H1 (cell line): ENCODE data around the gene SPRR1A. TPM values are rescaled to one million over a fixed set of nuclear protein-coding genes. Genes with fewer than 3 reads are reported as not detected.

Experiments used
- CTCF ChIA-PET: fragments of 300-600 bp; sonication (Branson Sonifier 250); formaldehyde crosslinking; loops from one replicate; lab custom pipeline; 2021; ENCODE audit not compliant: partially characterized antibody; lab: Charles Lee
- POLR2A ChIA-PET: fragments of 300-600 bp; sonication (Branson Sonifier 250); formaldehyde crosslinking; loops from one replicate; lab custom pipeline; 2021; ENCODE audit warnings: inconsistent platforms; ENCODE audit not compliant: partially characterized antibody; lab: Charles Lee
- DNase-seq, 2 experiments: peaks; one replicate each; pipeline versions ENCODE4 v3.0.0 to v3.0.0-alpha.2; 2010 to 2022; ENCODE audit warnings: low spot score in 2 of 2, low read depth in 1 of 2, mixed read lengths in 1 of 2
- FAIRE-seq: peaks from 2 replicates; lab custom pipeline; 2011; peaks lifted over from hg19 to GRCh38; lab: Jason Lieb, UNC
- H2AFZ ChIP-seq: 2 replicates; pipeline ENCODE4 v1.8.1; 2012; ENCODE audit warnings: low read length, inconsistent platforms
- H2AK5ac ChIP-seq: 2 replicates; pipeline ENCODE4 v1.6.1; 2013; ENCODE audit warnings: low read depth, low read length
- H2BK120ac ChIP-seq: replicated peaks from 2 replicates; pipeline ENCODE3; 2013; ENCODE audit warnings: low read depth, low read length, inconsistent platforms
- H2BK12ac ChIP-seq: 2 replicates; pipeline ENCODE4 v1.6.1; 2013; ENCODE audit warnings: low read depth, low read length
- H2BK15ac ChIP-seq: 2 replicates; pipeline ENCODE4 v1.6.1; 2013; ENCODE audit warnings: low read length
- H2BK20ac ChIP-seq: 2 replicates; pipeline ENCODE4 v1.6.1; 2013; ENCODE audit warnings: low read length
- H2BK5ac ChIP-seq: 2 replicates; pipeline ENCODE4 v1.6.1; 2013; ENCODE audit warnings: low read depth, low read length
- H3K14ac ChIP-seq: 2 replicates; pipeline ENCODE4 v1.6.1; 2013; ENCODE audit warnings: inconsistent platforms; ENCODE audit not compliant: insufficient read length
- H3K18ac ChIP-seq: 2 replicates; pipeline ENCODE4 v1.6.1; 2013; ENCODE audit warnings: low read length; ENCODE audit errors: extremely low read depth
- H3K23ac ChIP-seq: 2 replicates; pipeline ENCODE4 v1.6.1; 2013; ENCODE audit warnings: inconsistent platforms; ENCODE audit not compliant: insufficient read length
- H3K23me2 ChIP-seq: 2 replicates; pipeline ENCODE4 v1.6.1; 2013; ENCODE audit warnings: low read depth, low read length
- H3K27ac ChIP-seq: 2 replicates; pipeline ENCODE4 v1.6.1; 2011; ENCODE audit warnings: low read depth, low read length, inconsistent platforms
- H3K27me3 ChIP-seq, 4 experiments: replicated peaks in 1 of 4; 1 replicate in 1 of 4; 2 replicates in 3 of 4; pipeline versions ENCODE4 v1.6.1 to v1.8.1; 2011 to 2013; ENCODE audit warnings: low read length in 3 of 4, mild to moderate bottlenecking in 3 of 4, inconsistent platforms in 2 of 4, mixed read lengths in 2 of 4, moderate library complexity in 1 of 4; ENCODE audit not compliant: control insufficient read depth in 3 of 4, insufficient read depth in 3 of 4; ENCODE audit errors: extremely low read depth in 1 of 4
- H3K36me3 ChIP-seq, 4 experiments: 2 replicates each; pipeline versions ENCODE4 v1.6.1 to v1.8.1; 2011 to 2013; ENCODE audit warnings: mild to moderate bottlenecking in 4 of 4, low read length in 3 of 4, moderate library complexity in 2 of 4, control low read depth in 1 of 4, inconsistent platforms in 1 of 4; ENCODE audit not compliant: insufficient read depth in 4 of 4, control insufficient read depth in 2 of 4
- H3K4ac ChIP-seq: replicated peaks from 2 replicates; pipeline ENCODE3; 2013; ENCODE audit warnings: low read length, low read depth, mixed read lengths, inconsistent platforms; ENCODE audit not compliant: insufficient read length
- H3K4me1 ChIP-seq, 4 experiments: replicated peaks in 1 of 4; 1 replicate in 1 of 4; 2 replicates in 3 of 4; pipeline versions ENCODE4 v1.6.1 to v1.8.1; 2011 to 2013; ENCODE audit warnings: low read length in 3 of 4, inconsistent platforms in 2 of 4, mixed read lengths in 1 of 4; ENCODE audit not compliant: insufficient read depth in 4 of 4, control insufficient read depth in 3 of 4
- H3K4me2 ChIP-seq, 2 experiments: 2 replicates each; pipeline versions ENCODE4 v1.6.1 to v1.8.1; 2011 to 2013; ENCODE audit warnings: low read depth in 2 of 2, low read length in 2 of 2, control low read depth in 1 of 2, inconsistent platforms in 1 of 2, mild to moderate bottlenecking in 1 of 2; ENCODE audit not compliant: insufficient read depth in 1 of 2
- H3K4me3 ChIP-seq, 4 experiments: fragments of 200-600, 300-600 bp in 1 of 4; sonication (generic), shearing (Covaris generic), sonication (Bioruptor Twin) in 1 of 4; 2 replicates each; pipeline versions ENCODE4 v1.5.1 to v1.8.1; 2011 to 2016; ENCODE audit warnings: low read length in 4 of 4, low read depth in 3 of 4, control low read depth in 2 of 4, inconsistent platforms in 2 of 4, mild to moderate bottlenecking in 2 of 4, mixed read lengths in 1 of 4, moderate library complexity in 1 of 4; ENCODE audit not compliant: insufficient read depth in 2 of 4; ENCODE audit errors: extremely low read depth in 1 of 4
- H3K56ac ChIP-seq: replicated peaks from 2 replicates; pipeline ENCODE3; 2013; ENCODE audit warnings: low read depth, mild to moderate bottlenecking, mixed read lengths, low read length, inconsistent platforms; ENCODE audit not compliant: insufficient read length
- H3K79me1 ChIP-seq: 2 replicates; pipeline ENCODE4 v1.6.1; 2013; ENCODE audit warnings: low read depth, low read length, control low read depth
- H3K79me2 ChIP-seq, 2 experiments: 2 replicates each; pipeline versions ENCODE4 v1.6.1 to v1.8.1; 2012 to 2013; ENCODE audit warnings: low read length in 2 of 2, mild to moderate bottlenecking in 2 of 2, inconsistent platforms in 1 of 2; ENCODE audit not compliant: insufficient read depth in 2 of 2, control insufficient read depth in 1 of 2
- H3K9ac ChIP-seq, 4 experiments: replicated peaks in 1 of 4; 1 replicate in 1 of 4; 2 replicates in 3 of 4; pipeline versions ENCODE4 v1.6.1 to v1.8.1; 2011 to 2013; ENCODE audit warnings: low read depth in 3 of 4, low read length in 3 of 4, control low read depth in 2 of 4, mild to moderate bottlenecking in 2 of 4, moderate library complexity in 2 of 4, inconsistent platforms in 1 of 4; ENCODE audit errors: extremely low read depth in 1 of 4
- H3K9me3 ChIP-seq, 2 experiments: 2 replicates each; pipeline versions ENCODE4 v1.6.1 to v1.8.1; 2012 to 2013; ENCODE audit warnings: mild to moderate bottlenecking in 2 of 2, moderate library complexity in 2 of 2, control low read depth in 1 of 2, inconsistent platforms in 1 of 2, low read depth in 1 of 2, low read length in 1 of 2, mixed read lengths in 1 of 2; ENCODE audit not compliant: insufficient read depth in 2 of 2
- H4K20me1 ChIP-seq, 2 experiments: replicated peaks in 1 of 2; 2 replicates each; pipeline versions ENCODE3 to v1.8.1; 2011 to 2013; ENCODE audit warnings: inconsistent platforms in 2 of 2, low read length in 2 of 2, mild to moderate bottlenecking in 1 of 2; ENCODE audit not compliant: insufficient read depth in 2 of 2, control insufficient read depth in 1 of 2
- H4K5ac ChIP-seq: 2 replicates; pipeline ENCODE4 v1.6.1; 2013; ENCODE audit warnings: low read length, low read depth, mixed read lengths, inconsistent platforms; ENCODE audit not compliant: insufficient read length
- H4K8ac ChIP-seq: 2 replicates; pipeline ENCODE4 v1.8.0; 2013; ENCODE audit warnings: mild to moderate bottlenecking, moderate library complexity, low read length, inconsistent platforms; ENCODE audit not compliant: insufficient read depth; ENCODE audit errors: extremely low read depth
- H4K91ac ChIP-seq: replicated peaks from 2 replicates; pipeline ENCODE3; 2013; ENCODE audit warnings: low read length, mixed read lengths, inconsistent platforms; ENCODE audit not compliant: insufficient read length
- ASH2L ChIP-seq: fragments of 200-600, 300-600 bp; sonication (generic); IDR thresholded peaks from one replicate; pipeline ENCODE4 v1.7.1; 2017; ENCODE audit warnings: low read length
- CHD1 ChIP-seq: IDR thresholded peaks from 2 replicates; pipeline ENCODE4 v1.6.1; 2012; ENCODE audit warnings: low read depth, low read length, improper control_type of control experiment
- FOSL1 ChIP-seq: IDR thresholded peaks from 2 replicates; pipeline ENCODE4 v1.6.1; 2011; ENCODE audit warnings: mild to moderate bottlenecking, low read depth, low read length, moderate library complexity; ENCODE audit not compliant: insufficient read depth
- KDM4A ChIP-seq: IDR thresholded peaks from one replicate; pipeline ENCODE4 v1.7.1; 2012; ENCODE audit warnings: low read depth, mild to moderate bottlenecking, moderate library complexity, low read length, inconsistent platforms; ENCODE audit not compliant: severe bottlenecking
- RAD21 ChIP-seq, 2 experiments: IDR thresholded peaks in 1 of 2; conservative IDR thresholded peaks in 1 of 2; 2 replicates each; pipeline ENCODE4 v1.6.1; 2011; ENCODE audit warnings: low read depth in 2 of 2, low read length in 2 of 2, improper control_type of control experiment in 1 of 2, inconsistent platforms in 1 of 2, mild to moderate bottlenecking in 1 of 2, moderate library complexity in 1 of 2
- RFX5 ChIP-seq: IDR thresholded peaks from 2 replicates; pipeline ENCODE4 v1.6.1; 2011; ENCODE audit warnings: low read depth, low read length, improper control_type of control experiment, borderline replicate concordance
- RNF2 ChIP-seq: fragments of 200-900, 300-1000 bp; sonication (generic); IDR thresholded peaks from 2 replicates; pipeline ENCODE4 v1.7.1; 2016; ENCODE audit warnings: borderline replicate concordance, low read depth, mild to moderate bottlenecking, antibody characterized with exemption, low read length; ENCODE audit not compliant: poor library complexity, severe bottlenecking; ENCODE audit errors: missing control alignments
- TBP ChIP-seq: IDR thresholded peaks from 2 replicates; pipeline ENCODE4 v1.6.1; 2011; ENCODE audit warnings: low read depth, low read length, improper control_type of control experiment
- ZNF274 ChIP-seq: IDR thresholded peaks from 2 replicates; pipeline ENCODE4 v1.7.0; 2012; ENCODE audit warnings: low read length, borderline replicate concordance; ENCODE audit errors: extremely low read depth
- WGBS, 2 experiments: shearing (Covaris generic) in 1 of 2; methylation state at CpG; one replicate each; pipeline versions ENCODE4 v1.1.6 to v1.1.7; 2013 to 2015; ENCODE audit warnings: low lambda C conversion rate in 2 of 2, mixed read lengths in 2 of 2, inconsistent platforms in 1 of 2, low coverage in 1 of 2, missing lambda C conversion rate in 1 of 2; ENCODE audit not compliant: insufficient replicate concordance in 2 of 2, insufficient coverage in 1 of 2, insufficient read length in 1 of 2; ENCODE audit errors: extremely low coverage in 1 of 2, missing lambda C conversion rate in 1 of 2; 5-methylcytosine and 5-hydroxymethylcytosine counted together
- polyA plus RNA-seq, 7 experiments: library from polyadenylated mRNA; depleted of rRNA in 3 of 7; stranded (reverse) in 5 of 7; unstranded in 2 of 7; fragments of >200 nt in 5 of 7; fragments of 200-250 nt in 2 of 7; gene quantifications; 1 replicate in 5 of 7; 2 replicates in 1 of 7; 4 replicates in 1 of 7; pipeline versions ENCODE4 v1.2.1 to v1.2.3, GENCODE V29; 2011 to 2013; ENCODE audit warnings: missing spikeins in 2 of 7, mixed read lengths in 2 of 7
- total RNA-seq: library from RNA; stranded (reverse); fragmentation: NEBNext Ultra II Directional; extraction: Animal tissue kit (Norgen Biotek cat#: 25700); gene quantifications from 2 replicates; pipeline ENCODE4 v1.2.1, GENCODE V29; 2021
- TF ChIP-seq, protein P1 (sequence below), 3 experiments: IDR thresholded peaks; 1 replicate in 2 of 3; 2 replicates in 1 of 3; pipeline versions ENCODE4 v1.5.1 to v1.6.1; 2011; ENCODE audit warnings: low read length in 3 of 3, mild to moderate bottlenecking in 3 of 3, inconsistent platforms in 2 of 3, low read depth in 1 of 3, moderate library complexity in 1 of 3; ENCODE audit not compliant: insufficient read depth in 1 of 3; ENCODE audit errors: control extremely low read depth in 1 of 3

SPRR1A gene
- total and polyA plus RNA-seq, 2 of the 8 experiments (the other 6 are each of a cell fraction or from before 2014, with no cell fraction given): not detected

DNA sequence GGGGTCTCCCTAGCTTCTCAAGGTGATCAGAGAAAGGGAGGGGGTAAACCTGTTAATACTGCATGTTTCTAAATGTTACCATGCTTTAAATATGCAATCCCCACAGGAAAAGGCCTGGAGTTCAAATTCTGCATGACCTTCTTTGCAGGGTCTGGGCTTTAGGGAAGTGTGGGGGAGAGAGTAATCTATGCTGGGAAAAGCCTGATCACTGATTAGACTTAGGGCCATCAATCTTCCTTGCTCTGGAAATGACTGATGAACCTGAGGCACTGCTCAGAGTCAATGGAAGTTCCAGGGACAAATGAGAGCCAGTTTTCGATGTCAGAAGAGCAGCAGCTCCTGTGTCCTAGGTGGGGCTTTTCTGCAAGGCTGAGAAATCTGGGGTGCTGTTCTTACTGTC is 3.2 kb upstream of the SPRR1A start:
- H2BK20ac ChIP-seq: no peak overlapping the region
- no peak overlapping the region for H2AFZ ChIP-seq
- no peak overlapping the region for H3K4me3 ChIP-seq
- no peak overlapping the region for H2BK5ac ChIP-seq
- no peak overlapping the region for H3K18ac ChIP-seq
- H3K4ac ChIP-seq: no peak overlapping the region
- 100% methylated on average over 1 of the region's 1 CpG; no CpG with 5 or more reads in 1 of the 2 experiments for WGBS, 2 experiments
- H3K23ac ChIP-seq: no peak overlapping the region
- H2AK5ac ChIP-seq: no peak overlapping the region
- no peaks in the 10 kb centered on the region for H3K79me2 ChIP-seq
- POLR2A ChIA-PET: interaction anchor here (1.1 kb wide), 1 partner anchor 11 kb away, joined by 3 read pairs; no protein-coding TSS in a partner anchor
- H4K20me1 ChIP-seq: no peaks in the 10 kb centered on the region
- H3K36me3 ChIP-seq: no peaks in the 10 kb centered on the region
- H3K9me3 ChIP-seq: no peaks in the 10 kb centered on the region; a peak in 1 of 4 replicates
- CTCF ChIA-PET: interaction anchor here (0.9 to 1.0 kb wide), 3 partner anchors 74 to 229 kb away, joined by 3 to 4 read pairs (median 3); no protein-coding TSS in a partner anchor
- no peak overlapping the region for H2BK120ac ChIP-seq
- FAIRE-seq: no peak
- no peak overlapping the region for H3K27ac ChIP-seq
- H3K27me3 ChIP-seq: no peaks in the 10 kb centered on the region; a peak in 1 of 7 replicates
- H3K4me2 ChIP-seq: no peak overlapping the region
- DNase-seq: peak in 1 of 2 experiments; percentile 14
- no peak overlapping the region for H3K56ac ChIP-seq
- H3K9ac ChIP-seq: no peak overlapping the region
- H3K23me2 ChIP-seq: no peaks in the 10 kb centered on the region; the same call in 1 of the 2 replicates
- H3K79me1 ChIP-seq: no peaks in the 10 kb centered on the region
- no peak overlapping the region for H4K5ac ChIP-seq
- H3K14ac ChIP-seq: no peak overlapping the region
- no peak overlapping the region for H2BK12ac ChIP-seq
- H4K91ac ChIP-seq: no peak overlapping the region
- H2BK15ac ChIP-seq: no peak overlapping the region
- H4K8ac ChIP-seq: no peak overlapping the region
- no peaks in the 10 kb centered on the region for H3K4me1 ChIP-seq
- TF ChIP-seq FOSL1 (no peak), RNF2 (no peak), KDM4A (no peak), ASH2L (no peak), TBP (no peak), RFX5 (no peak), CHD1 (no peak), ZNF274 (no peak), RAD21 (IDR thresholded peaks at IDR 0.05 in 1 of 2, conservative IDR thresholded peaks at IDR 0.05 in 1 of 2; ENCODE audit: low read depth in 2 of 2, low read length in 2 of 2) (no peak)
- TF ChIP-seq, protein P1, sequence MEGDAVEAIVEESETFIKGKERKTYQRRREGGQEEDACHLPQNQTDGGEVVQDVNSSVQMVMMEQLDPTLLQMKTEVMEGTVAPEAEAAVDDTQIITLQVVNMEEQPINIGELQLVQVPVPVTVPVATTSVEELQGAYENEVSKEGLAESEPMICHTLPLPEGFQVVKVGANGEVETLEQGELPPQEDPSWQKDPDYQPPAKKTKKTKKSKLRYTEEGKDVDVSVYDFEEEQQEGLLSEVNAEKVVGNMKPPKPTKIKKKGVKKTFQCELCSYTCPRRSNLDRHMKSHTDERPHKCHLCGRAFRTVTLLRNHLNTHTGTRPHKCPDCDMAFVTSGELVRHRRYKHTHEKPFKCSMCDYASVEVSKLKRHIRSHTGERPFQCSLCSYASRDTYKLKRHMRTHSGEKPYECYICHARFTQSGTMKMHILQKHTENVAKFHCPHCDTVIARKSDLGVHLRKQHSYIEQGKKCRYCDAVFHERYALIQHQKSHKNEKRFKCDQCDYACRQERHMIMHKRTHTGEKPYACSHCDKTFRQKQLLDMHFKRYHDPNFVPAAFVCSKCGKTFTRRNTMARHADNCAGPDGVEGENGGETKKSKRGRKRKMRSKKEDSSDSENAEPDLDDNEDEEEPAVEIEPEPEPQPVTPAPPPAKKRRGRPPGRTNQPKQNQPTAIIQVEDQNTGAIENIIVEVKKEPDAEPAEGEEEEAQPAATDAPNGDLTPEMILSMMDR (IDR thresholded peaks at IDR 0.05; ENCODE audit: control extremely low read depth in 1 of 3, insufficient read depth in 1 of 3, low read depth in 1 of 3, low read length in 3 of 3): no peak
